HG03025 (cell line): ENCODE data around the gene COL4A2.

ENCODE experiments used
- ATAC-seq: cut with Tn5 transposase; IDR thresholded peaks from one replicate; pipeline ENCODE4 v1.9.1; 2021; ENCODE audit warnings: mild to moderate bottlenecking, moderate library complexity; ENCODE audit not compliant: unreplicated experiment, low FRiP score

The COL4A2 gene

DNA sequence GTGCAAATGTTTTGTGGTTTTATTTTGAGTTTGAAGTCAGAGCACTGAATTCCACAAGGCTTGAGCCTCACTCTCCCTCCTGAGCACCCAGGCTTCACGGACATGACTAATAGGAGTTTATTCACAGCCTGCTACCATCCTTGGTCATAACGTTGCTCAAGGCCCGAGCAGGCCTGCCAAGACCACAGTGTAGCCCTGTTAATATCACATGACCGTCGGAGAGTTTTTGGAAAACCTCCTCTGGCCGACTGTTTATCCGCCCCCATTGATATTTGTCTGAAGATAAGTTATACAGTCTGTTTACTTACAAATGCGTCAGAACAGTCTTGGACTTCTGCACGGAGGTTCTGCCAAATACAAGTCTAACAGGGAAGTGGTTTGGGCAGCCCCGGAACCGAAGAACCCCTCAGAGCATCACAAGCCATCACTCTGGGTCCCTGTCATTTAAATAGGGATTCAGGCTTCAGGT, 89.9 kb downstream of the COL4A2 start:
- no peak for ATAC-seq

DNA sequence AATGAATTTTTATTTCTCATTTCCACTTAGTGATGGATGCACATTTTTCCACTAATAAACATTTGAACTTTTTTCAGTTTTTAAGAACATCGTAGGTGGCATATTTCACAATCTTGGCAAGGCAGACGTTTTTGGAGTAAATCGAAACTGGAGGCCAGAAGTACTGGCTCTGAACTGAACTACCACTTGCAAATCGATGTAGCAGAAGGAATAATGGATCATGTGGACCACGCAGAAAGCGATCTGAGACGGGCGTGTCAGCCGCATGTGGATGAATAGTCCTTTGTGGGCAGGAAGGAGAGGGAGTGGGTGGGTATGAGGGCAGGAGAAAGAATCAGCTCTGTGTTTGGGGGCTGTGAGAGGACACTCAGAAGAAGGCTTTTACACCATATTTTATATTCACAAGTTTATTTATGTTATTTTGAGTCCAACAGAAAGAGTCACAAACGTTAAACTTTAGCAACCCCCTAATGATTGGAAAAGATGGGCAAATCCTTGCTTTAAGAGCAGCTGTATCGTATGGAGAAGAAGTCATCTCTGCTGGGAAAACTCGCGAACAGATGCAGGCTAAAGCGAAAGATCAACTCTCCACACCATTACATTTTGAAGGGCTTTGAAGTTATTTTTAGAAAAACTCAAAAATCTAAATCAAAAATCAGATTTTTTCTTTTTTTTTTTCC, 90.5 kb downstream of the COL4A2 start:
- no peak for ATAC-seq

DNA sequence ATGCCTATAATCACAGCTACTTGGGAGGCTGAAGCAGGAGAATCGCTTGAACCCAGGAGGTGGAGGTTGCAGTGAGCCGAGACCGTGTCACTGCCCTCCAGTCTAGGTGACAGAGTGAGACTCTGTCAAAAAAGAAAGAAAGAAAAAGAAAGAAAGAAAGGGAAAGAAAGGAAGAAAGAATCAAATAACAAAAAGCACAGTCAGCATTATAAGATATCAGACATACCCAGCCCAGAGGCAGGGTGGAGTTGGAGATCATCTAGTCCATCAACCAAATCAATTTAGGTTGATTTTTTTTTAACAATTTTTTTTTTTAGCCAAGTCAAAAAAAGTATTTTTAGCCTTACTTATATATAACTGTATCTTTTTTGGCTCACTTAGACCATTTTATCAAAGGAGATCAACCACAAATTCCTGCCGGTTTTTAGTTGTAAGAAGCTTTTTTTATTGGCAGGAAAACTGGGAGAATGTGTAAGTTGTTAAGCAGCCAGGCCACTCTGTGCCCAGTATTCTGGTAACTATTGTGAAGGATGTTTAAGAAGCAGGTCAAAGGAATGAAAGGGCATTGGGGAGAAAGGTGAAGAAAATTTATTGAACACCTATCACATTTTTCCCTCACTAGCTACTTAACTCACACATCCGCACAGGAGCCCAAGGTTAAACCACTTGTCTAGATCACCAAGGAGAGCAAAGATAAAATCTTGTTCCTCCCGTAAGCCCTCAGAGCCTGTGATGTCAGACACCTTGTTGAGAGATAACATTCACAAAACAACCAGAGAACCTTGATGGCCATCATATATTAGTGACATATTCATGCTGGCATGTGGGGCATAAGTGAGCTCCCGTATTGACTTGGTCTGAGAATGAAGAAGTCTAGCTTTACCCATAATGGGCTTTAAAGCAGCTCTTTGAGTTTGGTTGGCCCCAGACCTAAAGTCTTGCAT, 91.8 kb downstream of the COL4A2 start:
- ATAC-seq, result no peak

DNA sequence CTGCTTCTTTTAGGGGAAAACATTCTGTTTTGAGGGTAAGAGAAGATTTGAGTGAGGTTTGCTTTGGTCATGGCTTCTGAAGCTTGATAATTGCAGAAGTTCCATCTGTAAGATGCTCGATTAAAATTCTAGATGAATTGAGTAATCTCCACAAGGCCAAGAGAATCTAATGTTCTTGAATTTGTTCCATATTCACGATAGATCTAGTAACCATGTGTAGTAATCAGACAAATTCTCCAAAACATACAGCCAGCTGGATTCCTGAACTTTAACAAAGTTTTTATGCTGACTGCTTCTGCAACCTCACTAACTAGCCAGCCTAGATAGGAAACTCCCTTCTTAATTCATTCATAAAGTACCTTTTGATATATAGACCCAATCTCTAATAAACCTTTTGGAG, 92.7 kb downstream of the COL4A2 start:
- no peak for ATAC-seq

DNA sequence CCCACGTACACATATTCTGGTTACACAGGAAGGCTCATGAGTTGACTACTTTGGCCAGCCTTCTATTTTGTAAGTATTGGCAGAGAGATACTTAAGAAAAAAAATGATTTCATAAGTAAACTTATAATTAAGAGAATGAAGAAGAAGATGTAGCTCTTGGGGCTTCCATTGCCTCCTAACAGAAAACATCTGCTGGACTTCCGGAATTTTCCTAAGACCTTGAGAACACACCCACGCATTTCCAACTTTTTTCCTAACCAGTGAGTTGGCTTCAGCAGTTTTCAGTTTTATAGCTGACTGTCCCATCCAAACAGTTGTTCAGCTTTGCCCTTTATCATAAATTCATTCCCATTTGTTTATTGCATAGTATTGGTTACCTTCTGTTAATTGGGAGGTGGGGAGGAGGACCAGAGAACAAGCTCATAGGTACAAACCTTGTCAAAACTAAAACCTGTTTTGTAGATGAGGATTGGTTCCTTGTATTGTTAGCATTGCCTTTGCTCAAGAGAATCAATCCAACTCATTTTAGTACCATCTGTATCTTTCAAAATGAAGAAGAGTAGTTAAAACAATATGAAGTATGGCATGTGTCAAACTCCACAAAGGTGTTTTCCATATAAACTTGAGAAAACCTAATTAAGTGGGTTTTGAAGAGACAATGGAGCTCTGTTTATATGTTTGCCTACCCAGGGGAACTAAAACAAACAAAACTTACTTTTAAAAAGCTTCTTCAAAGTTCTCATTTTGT, 93.9 kb downstream of the COL4A2 start:
- ATAC-seq, result no peak

DNA sequence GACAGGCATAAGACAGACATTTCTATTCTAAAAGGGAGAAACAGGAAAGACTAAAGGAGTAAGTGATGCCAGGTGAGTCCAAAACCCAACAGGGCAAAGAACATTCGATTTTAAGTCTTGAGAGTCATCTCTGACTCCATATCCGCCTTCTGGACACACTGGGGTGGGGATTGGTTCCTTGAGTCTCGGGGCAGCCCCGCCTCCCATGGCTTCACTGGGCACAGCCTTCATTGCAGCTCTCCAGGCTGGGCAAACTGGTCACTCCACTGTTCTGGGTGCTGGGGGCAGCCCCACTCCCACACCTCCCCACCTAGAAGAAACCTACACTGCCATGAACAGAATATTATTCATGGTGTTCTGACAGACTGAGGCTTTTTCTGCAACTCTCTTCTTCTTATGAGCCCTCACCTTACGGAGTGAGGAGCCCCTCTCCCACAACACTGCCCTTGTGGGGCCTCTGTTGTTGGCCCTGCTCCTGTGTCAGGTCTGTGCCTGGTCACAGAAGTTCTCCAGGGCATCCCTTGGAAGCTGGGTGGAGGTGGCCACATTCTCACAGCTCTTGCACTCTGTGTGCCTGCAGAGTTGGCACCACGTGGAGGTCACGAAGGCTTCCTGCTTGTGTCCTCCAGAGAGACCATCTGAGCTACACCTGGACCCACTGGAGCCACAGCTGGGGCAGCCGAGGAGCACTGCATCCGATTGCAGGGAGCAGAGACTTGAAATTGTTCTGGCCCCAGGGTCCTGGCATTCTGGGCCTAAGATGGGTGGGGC, 95.4 kb downstream of the COL4A2 start:
- ATAC-seq, result no peak

DNA sequence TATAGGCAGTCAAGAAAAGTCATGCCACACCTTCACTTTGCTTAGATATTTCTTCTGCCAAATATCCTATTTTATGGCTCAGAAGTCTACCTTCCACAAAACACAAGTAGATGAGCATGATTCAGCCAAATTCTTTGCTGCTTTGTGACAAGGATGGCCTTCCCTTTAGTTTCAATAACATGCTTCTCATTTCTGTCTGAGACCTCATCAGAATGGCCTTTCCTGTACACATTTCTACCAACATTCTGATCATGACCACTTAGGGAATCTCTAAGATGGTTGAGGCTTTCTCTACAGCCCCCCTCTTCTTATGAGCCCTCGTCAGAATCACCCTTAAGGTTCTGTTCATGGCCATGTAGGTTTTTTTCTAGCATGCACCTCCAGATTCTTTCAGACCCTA, 96.2 kb downstream of the COL4A2 start:
- ATAC-seq, result no peak

DNA sequence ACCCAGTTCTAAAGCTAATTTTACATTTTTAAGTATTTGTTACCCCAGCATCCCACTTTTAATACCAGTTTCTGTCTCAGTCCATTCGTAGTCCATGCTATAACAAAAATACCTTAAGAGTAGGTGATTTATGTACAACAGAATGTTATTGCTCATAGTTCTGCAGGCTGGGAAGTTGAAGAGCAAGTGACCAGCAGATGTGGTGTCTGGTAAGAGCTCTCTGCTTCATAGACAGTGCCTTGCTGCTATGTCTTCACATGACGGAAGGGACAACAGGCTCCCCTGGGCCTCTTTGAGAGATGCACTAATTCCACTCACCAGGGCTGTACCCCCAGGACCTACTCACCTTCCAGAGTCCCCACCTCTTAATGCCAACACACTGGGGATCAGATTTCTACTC, 96.6 kb downstream of the COL4A2 start:
- no peak for ATAC-seq

DNA sequence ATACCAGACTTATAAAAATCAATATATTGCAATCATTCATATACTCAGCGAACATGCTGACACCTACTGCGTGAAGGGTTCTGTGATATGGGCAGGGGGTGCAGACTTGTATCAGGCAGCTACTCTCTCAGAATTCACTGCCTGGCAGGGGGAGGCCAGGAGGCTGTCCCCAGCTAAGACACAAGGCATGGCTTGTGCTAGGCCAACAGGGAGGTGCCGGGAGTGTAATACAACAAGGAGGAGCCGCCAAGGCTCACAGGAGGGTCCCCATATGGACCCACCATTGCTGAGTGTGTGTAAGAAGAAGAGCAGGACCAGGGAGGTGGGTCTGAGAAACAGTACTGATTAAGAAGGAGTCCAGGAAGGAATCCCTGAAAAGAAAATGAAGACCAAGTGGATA, 97.2 kb downstream of the COL4A2 start:
- ATAC-seq, result no peak

DNA sequence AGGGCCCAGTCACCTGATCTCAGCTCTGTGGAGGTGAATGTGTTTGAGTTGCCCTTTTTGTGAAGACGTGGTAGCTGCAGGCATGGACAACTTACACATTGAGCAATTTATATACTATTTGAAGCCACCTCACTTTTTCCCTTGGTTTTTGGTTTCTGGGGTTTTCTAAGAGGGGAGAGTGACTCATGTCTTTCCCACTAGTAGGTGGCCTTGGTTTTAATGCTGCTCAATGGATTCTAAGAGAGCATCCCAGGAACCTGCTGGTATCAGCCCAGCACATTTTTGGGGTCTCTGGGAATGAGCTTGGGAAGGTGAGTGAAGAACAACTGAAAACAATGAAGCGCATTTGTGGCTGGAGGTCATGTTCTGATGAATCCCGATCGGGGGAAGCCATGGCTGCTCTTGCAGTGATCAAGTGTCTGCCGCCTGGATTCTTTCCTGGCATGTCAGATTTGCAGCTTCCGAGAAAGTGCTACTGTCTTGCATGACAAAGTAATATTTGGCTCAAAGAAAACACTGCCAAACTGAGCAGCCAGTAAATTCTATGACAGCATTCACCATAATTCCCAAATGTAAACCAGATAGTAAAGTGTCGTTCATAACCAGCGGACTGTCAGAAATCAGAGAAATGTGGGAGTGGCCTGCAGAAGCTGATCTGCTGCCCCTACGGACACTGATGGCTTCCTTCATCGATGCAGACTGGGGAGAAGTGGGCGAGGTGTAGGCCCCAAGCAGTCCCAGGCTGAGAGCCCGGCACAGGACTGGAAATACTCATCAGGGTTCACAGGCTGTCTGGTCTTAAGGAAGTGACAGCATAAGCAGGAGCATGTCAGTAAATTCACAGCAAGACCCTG, 98.7 kb downstream of the COL4A2 start:
- no peak for ATAC-seq

DNA sequence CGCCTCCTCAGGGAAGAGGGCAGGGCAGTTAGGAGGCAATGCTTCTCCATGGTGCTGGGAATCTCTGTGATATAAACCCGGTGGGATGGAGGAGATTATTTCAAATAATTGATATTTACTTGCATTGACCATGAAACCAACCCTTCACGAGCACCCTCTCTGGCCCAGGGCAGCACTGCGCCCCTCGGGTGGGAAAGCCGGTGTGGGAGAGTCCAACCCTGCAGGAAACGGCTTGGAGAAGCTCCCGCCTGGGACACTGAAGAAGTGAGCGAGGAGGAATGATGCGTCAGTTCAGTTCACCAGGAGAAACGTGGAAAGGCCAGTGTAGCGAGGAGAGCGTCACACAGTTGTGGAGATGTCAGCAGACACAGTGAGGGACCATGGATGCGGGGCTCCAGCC, 99.9 kb downstream of the COL4A2 start:
- ATAC-seq, result no peak

DNA sequence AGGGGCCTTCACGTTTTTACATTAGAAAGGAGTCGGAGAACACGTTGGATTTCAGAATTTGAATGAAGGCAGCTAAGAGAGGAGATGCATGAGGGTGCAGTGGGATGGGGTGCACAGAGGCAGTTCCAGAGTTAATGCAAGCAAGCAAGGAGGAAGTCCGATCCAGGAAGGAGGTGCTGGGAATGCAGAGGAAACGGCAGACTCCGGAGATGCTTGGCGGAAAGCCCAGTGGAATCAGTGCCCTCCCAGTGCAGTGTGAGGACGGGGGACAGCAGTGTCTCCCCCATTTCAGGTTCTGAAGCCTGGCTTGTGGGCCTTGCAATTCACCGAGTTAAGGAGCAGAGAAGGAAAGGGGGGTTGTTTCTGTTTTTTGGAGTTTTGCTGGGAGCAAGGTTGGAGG, 100.4 kb downstream of the COL4A2 start:
- ATAC-seq, result no peak

DNA sequence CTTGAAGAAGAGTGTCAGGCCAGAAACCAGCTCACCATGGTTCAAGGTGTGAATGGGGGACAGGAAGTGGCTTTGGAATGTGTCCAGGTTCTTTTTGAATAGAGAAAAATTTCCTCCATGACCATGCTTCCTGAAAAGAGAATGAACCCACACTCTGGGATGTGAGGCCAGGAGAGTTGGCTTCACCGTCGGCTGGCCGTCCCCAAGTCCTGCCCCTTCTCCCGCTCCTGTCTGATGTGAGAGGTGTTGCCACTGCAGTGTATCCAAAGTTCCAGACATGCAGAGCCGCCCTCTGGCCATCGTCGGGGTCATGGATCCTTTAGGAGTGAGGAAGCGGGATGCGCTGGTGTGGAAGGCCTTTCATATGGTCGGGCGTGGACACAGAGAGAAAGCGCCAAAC, 101.2 kb downstream of the COL4A2 start:
- no peak for ATAC-seq

DNA sequence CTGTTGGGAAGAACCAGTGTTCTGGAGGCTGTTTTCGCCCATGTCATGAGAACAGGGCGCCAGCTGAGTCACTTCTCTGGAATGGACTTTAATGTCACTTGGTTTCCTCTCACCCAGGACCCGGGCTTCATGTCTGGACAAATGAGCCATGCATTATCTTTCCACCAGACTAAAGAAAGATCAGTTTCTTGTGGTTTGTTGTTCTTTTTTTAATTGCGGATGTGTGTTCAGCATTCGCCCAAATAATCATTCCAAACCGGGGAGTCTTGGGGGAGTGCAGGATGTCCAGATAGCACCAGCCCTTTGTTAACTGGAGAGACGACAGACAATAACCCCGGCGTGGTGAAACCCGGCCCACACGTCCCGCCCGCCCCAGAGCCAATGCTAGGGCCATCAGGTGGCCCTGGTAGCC, 102.5 kb downstream of the COL4A2 start:
- no peak for ATAC-seq

DNA sequence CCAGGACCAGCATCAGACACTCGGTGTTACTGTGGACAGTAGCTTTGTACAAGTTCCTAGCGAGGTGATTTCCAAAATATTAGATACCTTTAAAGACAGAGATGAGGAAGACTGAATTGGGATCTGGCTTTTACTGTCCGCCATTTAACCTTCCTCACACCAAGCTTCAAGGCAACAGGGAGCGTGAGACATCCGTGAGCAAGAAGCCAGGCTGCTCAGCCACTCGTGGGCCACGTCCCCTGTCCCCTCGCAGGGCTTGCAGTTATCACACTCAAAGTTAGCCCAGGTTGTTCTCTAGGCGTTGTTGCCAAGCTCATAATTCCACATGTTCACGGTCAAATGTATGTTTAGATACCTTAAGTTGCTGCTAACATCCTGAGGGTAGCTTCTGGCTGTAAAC, 102.9 kb downstream of the COL4A2 start:
- ATAC-seq, result no peak

DNA sequence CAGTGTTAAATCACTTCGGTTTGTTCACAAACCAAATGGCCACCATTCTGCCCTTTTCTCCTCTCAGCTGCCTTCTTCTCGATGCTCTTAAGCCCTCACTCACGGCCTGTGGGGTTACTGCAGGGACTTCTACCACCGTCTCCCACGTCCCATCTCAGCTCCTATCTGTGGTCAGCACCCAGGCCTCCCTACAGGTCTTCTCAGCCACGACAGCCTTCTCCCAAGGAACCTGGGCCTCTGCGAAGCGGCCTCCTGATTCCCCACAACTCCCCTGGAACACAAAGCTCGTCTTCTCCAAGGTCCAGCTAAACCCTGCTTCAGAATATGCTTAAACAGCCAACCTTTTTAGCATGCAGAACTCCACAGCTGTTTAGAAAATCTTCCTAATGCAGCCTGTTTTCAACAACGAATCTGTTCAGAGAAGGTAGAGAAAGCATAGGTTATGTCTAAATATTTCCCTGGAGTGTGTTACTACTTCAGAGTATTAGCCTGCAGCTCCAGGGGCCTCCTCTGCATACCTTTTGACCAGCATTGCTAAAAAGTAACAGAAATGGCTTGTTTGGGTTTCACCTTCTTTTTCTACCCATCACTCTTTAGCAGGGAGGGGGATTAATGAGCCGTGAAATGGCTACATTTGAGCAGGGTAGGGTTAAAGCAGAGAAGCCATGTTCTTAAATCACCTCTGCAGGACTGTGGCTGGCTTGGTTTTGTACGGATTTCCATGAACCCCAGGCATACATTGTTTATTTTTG, 104.0 kb downstream of the COL4A2 start:
- no peak for ATAC-seq

DNA sequence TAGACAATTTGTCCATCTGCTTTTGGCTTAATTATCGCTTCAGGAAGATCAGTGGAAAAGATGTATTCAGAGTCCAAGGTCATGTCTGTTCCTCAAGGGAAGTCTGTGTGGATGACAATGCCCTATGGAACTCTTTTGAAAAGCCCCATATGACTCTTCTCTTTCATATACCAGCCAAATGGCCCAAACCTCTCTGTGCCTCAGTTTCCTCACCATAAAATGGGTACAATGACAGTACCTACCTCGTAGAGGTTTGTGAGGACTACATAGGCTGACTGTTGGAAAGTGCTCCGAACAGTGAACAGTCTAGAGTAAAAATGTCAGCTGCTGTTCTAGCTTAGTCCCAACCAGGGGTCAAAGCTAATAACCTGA, 104.6 kb downstream of the COL4A2 start:
- ATAC-seq, result no peak

DNA sequence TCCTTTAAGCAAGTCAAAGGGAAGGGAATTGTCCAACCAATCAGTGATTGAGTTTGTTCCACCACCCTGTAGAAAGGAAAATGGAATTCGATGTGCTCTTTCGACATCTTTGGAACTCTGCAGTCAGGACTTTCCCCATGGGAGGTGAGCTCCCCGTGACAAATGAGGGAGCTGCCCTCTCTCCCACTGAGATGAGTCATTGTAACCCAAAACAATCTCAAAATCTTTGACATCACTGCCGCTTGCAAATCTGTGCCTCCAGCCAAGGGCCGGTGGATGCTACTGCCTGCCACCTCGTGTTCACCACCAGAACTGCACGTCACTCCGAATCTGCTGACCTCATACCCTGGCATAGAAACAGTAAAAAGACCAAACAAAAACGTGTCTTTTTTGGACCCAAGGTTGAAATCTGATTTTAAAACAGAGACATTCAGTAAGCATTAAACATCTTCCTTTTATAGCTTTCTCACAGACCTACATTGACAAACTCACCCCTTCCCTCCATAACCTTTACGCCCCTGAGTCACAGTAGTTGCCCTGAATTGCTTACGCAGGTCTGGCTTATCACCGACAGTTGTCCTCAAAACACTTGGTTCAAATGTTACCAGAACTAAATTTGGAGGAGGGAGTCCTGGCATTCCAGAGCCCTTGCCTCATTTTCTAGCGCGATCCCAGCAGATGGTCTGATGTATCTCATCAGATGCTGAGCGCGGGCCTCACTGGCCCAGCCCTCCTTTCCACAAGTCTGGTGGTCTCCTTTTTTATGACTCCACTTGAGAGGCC, 105.2 kb downstream of the COL4A2 start:
- peak; percentile 92 for ATAC-seq
